Prostate gland (tissue), 2 donors: ENCODE measurements around the gene SCYGR8.

Source experiments
- POLR2A ChIP-seq: fragments of 450-650 bp; IDR thresholded peaks from one replicate; pipeline ENCODE4 v1.6.1; 2016; ENCODE audit warnings: antibody characterized with exemption, mild to moderate bottlenecking
- POLR2AphosphoS5 ChIP-seq: sonication (generic); formaldehyde crosslinking; IDR thresholded peaks from one replicate; pipeline ENCODE4 v1.6.1; 2017; ENCODE audit warnings: antibody characterized with exemption
- TF ChIP-seq, protein P1 (sequence below), 4 experiments: fragments of 200-600 bp in 2 of 4; fragments of 450-650 bp in 2 of 4; sonication (generic) in 2 of 4; IDR thresholded peaks; 1 replicate in 3 of 4; 2 replicates in 1 of 4; pipeline ENCODE4 v1.5.1; 2016 to 2019; ENCODE audit warnings: antibody characterized with exemption in 4 of 4, mild to moderate bottlenecking in 2 of 4, moderate library complexity in 2 of 4

DNA sequence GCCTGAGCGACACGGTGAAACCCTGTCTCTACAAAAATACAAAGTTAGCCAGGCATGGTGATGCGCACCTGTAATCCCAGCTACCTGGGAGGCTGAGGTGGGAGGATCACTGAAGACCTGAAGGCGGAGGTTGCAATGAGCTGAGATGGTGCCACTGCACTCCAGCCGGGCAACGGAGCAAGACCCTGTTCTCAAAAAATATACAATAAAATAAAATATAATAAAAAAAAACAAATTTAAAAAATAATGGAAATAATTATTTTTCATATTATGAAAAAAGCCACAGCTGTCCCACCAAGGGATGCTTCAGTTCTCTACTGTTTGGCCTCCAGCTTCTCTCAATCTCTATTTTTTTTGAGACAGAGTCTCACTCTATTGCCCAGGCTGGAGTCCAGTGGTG lies 38.3 kb upstream of the SCYGR8 start:
- TF ChIP-seq, protein P1, sequence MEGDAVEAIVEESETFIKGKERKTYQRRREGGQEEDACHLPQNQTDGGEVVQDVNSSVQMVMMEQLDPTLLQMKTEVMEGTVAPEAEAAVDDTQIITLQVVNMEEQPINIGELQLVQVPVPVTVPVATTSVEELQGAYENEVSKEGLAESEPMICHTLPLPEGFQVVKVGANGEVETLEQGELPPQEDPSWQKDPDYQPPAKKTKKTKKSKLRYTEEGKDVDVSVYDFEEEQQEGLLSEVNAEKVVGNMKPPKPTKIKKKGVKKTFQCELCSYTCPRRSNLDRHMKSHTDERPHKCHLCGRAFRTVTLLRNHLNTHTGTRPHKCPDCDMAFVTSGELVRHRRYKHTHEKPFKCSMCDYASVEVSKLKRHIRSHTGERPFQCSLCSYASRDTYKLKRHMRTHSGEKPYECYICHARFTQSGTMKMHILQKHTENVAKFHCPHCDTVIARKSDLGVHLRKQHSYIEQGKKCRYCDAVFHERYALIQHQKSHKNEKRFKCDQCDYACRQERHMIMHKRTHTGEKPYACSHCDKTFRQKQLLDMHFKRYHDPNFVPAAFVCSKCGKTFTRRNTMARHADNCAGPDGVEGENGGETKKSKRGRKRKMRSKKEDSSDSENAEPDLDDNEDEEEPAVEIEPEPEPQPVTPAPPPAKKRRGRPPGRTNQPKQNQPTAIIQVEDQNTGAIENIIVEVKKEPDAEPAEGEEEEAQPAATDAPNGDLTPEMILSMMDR (IDR thresholded peaks at IDR 0.05) = no peak
- TF ChIP-seq POLR2A (no peak), POLR2AphosphoS5 (no peak)
